Subcutaneous adipose tissue (tissue), 4 donors: ENCODE data around the gene CDK5RAP1. TPM values are rescaled to one million over a fixed set of nuclear protein-coding genes. Genes with fewer than 3 reads are reported as not detected.

Source experiments
- total RNA-seq, 4 donors: library from RNA; depleted of rRNA; stranded (reverse); fragments of >200 nt; gene quantifications; one replicate each; pipeline ENCODE4 v1.1.0, GENCODE V29; 2016
- TF ChIP-seq, protein P1 (sequence below): fragments of 450-650 bp; IDR thresholded peaks from one replicate; pipeline ENCODE4 v1.5.1; 2016; ENCODE audit warnings: low read depth, mild to moderate bottlenecking, control low read depth, antibody characterized with exemption, moderate library complexity

CDK5RAP1 gene
- total RNA-seq, 4 donors from 2014 or later: 14.5 to 26.0 (median 16.3) TPM

DNA sequence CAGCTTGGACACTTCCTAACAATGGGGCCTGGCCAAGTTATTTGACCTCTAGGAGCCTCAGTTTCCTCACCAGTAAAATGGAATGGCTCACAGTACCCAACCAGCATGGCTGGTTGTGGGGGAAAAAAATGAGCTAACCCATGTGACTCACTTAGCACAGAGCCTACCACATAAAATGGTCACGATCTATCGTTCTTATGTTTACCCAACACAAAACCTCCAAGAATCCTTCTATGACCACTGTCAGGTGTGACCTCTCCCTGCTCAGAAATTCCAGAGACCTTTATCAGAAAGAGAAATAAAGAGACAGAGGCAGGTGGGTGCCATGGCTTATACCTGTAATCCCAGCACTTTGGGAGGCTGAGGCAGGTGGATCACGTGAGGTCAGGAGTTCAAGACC lies 78.9 kb downstream of the CDK5RAP1 start:
- TF ChIP-seq, protein P1, sequence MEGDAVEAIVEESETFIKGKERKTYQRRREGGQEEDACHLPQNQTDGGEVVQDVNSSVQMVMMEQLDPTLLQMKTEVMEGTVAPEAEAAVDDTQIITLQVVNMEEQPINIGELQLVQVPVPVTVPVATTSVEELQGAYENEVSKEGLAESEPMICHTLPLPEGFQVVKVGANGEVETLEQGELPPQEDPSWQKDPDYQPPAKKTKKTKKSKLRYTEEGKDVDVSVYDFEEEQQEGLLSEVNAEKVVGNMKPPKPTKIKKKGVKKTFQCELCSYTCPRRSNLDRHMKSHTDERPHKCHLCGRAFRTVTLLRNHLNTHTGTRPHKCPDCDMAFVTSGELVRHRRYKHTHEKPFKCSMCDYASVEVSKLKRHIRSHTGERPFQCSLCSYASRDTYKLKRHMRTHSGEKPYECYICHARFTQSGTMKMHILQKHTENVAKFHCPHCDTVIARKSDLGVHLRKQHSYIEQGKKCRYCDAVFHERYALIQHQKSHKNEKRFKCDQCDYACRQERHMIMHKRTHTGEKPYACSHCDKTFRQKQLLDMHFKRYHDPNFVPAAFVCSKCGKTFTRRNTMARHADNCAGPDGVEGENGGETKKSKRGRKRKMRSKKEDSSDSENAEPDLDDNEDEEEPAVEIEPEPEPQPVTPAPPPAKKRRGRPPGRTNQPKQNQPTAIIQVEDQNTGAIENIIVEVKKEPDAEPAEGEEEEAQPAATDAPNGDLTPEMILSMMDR: no peak

DNA sequence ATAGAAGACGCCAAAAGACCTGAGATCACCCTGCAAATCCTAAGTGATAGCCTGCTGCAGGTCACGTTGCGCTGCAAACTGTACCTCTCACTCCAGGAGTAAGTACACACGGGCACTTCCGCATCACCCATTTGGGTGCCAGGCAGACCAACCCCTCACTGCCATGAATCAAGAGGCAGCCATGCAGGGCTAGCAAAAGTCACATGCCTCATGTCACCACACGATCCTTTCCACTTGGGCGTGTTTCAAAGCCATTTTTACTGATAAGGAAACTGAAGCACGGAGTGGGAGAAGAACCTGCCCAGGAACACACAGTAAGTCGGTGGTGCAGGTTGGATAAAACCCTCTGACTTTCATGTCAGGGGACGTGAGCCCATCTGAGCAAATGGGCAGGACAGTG lies 81.3 kb downstream of the CDK5RAP1 start:
- TF ChIP-seq, protein P1: no peak

DNA sequence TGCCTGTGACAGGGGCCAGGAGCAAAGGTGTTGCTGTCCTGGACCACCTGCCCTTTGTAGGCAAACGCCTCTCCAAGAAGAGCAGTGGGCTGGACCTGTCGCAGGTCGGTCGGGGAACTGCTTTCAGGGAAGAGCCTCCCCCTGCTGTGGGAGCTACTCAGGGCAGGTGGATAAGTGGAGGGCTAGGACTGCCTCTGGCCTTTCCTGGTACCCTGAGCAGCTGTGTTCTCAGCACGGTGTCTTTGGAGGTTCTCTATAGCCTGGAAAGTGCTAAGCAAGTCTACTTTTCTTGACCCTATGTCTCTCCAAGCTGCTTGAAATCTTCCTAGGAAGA lies 83.3 kb downstream of the CDK5RAP1 start:
- TF ChIP-seq, protein P1: no peak

DNA sequence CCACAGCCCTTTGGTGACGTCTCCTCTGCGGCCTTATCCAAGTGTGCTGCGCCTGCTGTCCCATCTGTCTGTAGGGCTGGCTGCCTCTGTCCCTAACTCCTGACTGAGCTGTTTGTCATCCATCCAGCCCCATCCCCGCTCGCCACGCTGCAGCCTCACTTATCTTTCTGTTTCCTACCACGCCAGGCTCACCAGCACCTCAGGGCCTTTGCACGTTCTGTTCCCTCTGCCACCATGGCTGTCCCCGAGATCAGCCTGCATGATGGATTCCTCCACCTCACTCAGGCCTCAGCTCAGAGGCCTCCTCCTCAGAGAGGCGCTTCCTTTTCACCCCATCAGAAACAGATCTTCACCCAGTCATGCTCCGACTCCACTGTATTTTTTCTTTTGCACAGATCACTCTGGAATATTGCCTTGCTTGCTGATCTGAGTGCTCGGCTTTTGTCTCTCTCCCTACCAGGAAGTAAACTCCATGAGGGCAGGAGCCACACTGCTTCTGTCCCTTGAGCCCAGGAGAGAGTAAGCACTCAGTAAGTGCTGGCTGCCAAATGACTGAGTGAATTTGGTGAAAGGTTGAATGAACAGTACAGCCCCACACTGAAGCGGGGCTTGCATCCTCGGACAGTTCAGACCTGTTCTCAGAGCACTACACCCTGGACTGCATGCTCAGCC lies 83.8 kb downstream of the CDK5RAP1 start:
- TF ChIP-seq, protein P1: no peak

DNA sequence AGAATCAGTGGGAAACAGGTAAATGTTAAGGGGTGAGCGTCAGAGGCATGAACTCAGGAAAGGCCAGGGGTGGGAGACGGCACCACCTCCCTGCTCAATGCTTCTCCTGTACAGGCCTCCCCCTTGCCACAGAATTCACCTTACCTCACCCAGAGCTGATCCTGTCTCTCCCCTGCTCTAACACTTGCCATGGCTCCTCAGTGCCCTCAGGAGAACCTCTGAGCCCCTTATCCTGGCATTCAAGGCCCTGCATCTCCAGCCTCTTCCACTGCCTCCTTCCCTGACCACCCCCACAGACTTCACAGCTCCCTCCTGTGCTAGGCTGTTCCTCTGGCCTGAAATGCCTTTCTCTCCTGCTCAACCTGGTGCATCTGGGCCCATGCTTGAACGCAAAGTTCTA lies 84.4 kb downstream of the CDK5RAP1 start:
- TF ChIP-seq, protein P1: no peak

DNA sequence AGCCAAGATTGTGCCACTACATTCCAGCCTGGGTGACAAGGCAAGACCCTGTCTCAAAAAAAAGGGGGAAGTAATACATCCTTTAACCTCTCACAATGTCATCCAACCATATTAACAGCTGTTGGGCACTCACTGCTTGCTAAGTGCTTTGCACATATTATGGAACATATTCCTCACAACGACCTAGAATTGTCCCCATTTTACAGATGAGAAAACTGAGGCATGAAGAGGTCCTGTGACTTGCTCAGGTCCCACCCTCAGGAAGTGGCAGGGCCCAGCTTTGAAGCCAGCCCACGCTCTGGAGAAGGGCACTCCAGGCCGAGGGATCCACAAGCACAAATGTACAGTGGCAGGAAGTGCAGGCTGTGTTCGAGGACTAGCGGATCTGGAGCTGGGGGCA lies 85.0 kb downstream of the CDK5RAP1 start:
- TF ChIP-seq, protein P1: no peak

DNA sequence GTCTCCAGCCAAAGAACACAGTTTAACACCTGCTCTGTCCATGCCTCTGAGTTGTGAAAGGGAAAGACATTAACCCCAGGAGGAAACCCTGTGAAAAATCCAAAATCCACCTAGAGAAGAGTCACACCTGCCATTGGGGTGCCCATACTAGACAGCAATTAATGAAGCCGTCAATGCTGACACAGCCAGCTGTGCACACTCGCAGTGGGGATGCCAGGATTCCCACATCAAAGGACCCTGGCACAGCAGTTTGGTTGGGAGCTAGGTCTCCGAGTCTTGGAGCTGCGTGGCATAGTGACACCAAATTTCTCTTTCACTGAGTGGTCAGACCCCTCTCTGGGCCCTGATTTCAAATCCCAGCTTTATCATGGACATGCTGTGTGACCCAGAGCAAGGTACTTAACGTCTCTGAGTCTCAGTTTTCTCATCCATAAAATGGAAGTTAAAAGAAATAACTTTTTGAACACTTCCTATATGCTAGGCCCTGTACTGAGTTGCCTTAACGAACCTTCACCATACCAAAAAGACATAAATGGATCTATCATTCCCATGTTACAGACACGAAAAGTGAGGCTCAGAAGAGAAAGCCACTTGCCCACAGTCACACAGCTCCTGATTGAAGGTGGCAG lies 87.5 kb downstream of the CDK5RAP1 start:
- TF ChIP-seq, protein P1: no peak
